GM20431 (cell line): ENCODE results near the gene SLC26A11.
"Not testable (repeated sequence)": the region's sequence is repeated elsewhere in the genome, so short reads cannot be mapped to it uniquely, and the experiment has no call there.

ENCODE experiments used
- in situ Hi-C: fragments of 300-500 bp; cut with MseI, MboI; formaldehyde crosslinking; loops from one replicate; pipeline ENCODE4 v1.15.0; 2020; ENCODE audit warnings: low sequenced_read_pairs; ENCODE audit not compliant: unreplicated experiment

SLC26A11 gene

DNA sequence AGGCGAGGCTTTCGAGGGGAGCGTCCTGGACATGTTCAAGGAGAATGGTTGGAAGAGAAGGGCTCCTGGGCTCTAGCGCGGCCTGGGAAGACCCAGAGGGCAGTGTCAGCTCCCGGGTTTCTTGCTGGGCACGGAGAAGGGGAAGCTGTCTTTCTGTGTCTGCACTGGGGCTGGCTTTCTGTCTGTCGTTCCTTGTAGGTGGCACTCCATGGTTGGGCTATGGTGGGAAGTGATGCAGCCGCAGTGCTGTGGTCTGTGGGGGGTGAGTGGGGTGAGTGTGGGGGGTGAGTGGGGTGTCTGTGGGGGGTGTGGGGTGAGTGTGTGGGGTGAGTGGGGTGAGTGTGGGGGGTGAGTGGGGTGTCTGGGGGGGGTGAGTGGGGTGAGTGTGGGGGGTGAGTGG lies 54.1 kb downstream of the SLC26A11 start:
- in situ Hi-C loops = no loop called here

DNA sequence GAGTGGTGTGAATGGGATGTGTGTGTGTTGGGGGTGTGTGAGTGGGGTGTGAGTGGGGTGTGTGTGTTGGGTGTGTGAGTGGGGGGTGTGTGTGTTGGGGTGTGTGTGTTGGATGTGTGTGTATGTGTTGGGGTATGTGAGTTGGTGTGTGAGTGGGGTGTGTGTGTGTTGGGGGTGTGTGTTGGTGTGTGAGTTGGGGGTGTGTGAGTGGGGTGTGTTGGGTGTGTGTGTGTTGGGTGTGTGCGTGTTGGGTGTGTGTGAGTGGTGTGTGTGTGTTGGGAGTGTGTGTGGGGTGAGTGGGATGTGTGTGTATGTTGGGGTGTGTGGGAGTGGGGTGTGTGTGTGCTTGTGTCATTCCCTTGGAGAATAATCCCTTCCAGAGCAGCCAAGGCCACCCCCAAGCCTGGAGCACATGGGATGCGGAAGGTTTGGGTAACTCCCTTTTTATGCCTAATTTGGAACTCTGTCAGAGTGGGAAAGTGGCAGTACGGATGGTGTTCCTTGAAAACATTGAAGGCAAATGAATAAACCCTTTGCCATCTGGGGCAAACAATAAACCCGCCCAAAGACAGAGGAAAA lies 54.7 kb downstream of the SLC26A11 start:
- in situ Hi-C loops = no loop called here

DNA sequence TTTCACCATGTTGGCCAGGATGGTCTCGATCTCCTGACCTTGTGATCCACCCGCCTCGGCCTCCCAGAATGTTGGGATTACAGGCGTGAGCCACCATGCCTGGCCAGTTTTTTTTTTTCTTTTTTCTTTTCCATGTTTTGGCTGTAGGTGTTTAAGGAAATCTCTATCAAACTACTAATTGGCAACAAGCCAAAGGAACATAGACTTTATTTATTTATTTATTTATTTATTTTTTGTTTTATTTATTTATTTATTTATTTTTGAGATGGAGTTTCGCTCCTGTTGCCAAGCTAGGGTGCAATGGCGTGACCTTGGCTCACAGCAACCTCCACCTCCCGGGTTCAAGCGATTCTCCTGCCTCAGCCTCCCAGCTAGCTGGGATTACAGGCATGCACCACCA lies 55.6 kb downstream of the SLC26A11 start:
- in situ Hi-C loops = not testable (repeated sequence)

DNA sequence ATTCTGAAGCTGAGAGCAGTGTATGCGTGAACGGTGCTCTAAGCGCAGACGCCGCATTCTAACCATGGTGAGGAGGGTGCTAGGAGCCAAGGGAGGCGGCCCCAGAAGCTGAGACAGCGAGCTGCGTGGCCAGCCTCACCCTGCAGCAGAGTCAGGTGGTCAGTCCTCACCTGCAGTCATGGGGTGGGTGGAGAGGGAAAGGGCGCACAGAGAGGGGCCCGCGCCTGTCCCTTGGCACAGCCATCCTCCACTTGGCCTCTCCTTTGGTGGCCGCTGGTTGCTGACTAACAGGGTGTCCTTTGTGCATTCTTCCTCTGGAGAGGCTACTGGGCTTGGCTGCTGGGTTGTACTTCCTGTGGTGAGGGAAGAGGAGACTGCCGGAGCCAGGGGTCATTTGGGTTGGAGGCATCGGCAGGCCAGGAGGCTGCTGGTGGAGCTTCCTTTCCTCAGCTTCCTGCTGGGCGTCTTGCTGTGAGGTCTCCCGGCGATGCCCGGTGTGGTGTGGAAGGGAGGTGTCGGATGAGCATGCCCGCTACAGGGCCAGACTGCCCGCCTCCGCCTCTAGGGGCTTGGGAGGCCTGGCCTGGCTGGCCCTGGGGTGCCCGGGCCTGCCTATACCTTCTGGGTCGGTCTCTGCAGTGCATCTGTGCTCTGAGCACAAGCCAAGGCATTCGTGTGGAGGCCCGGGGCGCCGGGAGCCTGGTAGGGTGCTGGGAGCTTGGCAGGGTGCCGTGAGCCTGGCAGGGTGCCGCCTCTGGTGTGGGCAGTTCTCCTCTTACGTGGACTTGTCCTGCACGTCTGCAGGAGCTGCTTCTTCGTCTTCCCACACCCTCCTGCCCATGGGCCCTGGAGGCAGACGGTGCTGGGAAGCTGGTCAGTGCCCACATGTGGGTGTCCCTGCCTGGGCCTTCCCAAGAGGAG lies 57.8 kb downstream of the SLC26A11 start:
- in situ Hi-C loops = no loop called here

DNA sequence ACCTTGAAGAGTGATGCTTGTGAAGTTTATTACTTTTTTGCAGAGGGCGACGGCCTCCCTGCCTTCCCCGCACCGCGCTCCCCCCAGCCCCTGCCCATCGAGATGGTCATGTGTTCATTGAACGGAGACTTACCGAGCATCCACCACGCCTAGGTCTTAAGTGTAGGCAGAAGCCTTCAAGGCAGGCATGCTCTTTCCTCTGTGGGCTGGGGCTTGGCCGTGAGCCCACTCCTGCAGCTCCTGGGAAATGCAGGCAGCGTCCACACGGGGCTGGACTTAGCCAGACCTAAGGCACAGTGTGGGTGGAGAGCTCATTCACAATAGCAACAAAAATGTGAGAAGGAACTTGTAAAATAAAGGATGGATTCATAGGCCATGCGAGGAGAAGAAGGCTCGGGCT lies 59.7 kb downstream of the SLC26A11 start:
- in situ Hi-C loops = no loop called here

DNA sequence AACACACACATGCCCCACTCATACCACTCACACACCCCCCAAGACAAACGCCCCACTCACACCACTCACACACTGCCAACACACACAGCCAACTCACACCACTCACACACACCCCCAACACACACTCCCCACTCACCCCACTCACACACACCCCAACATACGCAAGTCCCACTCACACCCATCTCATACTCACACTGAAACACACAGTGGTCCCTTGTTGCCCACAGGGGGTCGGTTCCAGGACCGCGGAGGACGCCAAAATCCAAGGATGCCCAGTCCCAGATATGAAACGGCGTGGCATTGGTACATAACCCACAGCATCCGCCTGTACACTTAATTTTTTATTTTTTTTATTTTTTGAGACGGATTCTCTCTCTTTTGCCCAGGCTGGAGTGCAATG lies 61.3 kb downstream of the SLC26A11 start:
- in situ Hi-C loops = no loop called here

DNA sequence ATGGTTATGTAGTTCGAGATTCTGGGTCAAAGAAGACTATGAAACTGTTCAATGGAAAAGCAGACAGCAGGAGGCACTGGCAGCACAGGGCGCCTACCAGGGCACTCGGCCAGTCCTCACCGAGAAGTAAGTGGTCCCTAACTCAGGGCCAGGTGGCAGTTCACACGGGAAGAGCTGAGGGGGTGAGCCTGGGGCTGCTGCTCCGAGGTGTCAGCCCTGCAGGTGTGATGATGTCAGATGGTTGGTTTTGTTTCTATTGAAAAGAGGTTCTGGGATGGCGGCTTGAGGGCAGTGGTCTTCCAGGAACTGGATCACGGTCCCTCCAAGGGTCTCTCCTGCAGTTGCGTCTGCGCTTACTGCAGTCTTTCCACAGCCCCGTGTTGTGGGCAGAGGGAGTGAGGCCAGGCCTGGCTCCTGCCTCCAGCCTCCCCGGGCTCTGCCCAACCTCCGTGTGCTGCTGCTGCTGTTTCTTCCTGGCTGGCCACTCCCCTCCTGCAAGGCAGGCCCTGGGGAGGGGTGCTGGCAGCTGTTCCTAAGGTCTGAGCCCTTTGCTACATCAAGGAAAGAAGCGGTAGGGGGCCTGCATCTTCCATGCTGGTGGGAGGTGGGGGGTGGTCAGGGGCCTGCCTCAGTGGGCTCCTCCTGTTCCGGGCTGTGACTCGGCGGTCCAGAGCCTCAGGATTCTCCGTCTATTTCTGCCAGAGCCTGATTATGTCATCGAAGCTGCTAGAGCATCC lies 63.1 kb downstream of the SLC26A11 start:
- in situ Hi-C loops = no loop called here

DNA sequence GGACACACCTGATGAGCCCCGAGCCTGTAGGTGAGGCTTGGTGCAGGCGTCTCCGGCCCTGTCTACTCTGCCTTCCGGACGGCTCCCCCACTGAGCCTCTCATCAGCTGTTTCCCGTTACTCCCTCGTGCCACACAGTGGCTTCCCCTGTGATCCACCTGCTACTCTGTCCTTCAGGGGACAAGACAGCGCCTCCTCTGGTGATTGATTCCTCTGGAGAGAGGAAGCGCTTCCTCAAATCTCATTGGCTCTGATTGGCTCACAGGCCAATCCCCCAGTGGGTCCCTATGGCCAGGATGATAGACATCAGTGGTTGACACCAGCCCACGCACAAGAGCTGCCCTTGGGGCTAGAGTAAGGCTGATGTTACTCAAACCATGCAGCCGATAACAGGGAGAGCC lies 64.4 kb downstream of the SLC26A11 start:
- in situ Hi-C loops = no loop called here

DNA sequence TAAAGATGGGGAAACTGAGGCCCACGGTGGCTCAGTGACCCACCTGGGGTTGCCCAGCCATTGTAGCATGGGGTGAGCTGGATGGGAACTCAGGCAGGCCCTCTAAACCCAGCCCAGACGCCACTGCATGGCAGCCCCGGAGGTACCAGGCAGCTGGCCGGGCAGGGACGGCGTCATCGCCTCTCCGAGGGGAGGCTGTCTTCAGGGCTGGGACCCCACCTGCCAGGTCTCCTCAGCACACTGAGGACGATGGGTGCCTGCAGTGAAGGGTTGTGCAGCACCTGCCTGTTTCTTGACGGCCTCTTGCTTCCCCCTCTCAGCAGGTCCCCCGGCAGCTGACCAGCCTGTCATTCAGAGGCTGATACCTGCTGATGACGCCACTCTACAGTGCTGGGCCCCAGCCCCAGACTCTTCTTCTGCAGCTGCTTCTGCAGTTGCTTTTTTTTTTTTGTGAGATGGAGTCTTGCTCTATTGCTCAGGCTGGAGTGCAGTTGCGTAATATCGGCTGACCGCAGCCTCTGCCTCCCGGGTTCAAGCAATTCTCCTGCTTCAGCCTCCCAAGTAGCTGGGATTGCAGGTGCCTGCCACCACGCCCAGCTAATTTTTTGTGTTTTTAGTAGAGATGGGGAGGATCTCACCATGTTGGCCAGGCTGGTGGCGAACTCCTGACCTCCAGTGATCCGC lies 65.2 kb downstream of the SLC26A11 start:
- in situ Hi-C loops = no loop called here

DNA sequence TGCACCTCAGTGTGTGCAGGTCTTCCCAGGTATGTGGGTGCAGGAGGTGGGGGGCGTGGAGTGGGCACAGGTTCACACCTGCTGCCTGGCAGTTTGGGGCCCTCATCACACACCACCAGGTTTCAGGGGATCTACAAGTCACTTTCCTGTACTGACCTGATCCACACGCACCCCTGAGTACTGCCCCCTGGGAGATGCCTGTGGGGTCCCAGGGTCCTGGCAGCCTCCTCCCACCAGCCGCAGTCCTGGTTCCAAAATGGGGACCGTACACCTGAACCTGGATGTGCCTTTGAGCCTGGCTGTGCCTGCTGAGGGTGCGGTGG lies 66.4 kb downstream of the SLC26A11 start:
- in situ Hi-C loops = no loop called here

DNA sequence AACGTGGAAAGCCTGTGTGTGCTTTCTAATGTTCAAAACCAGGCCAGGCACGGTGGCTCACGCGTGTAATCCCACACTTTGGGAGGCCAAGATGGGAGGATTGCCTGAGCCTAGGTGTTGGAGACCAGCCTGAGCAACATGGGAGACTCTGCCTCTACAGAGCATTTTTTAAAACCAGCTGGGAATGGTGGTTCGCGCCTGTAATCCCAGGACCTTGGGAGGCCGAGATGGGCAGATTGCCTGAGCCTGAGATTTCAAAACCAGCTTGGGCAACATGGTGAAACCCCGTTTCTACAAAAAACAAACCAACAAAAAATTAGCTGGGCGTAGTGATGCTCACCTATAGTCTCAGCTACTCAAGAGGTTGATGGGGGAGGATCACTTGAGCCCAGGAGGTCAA lies 66.8 kb downstream of the SLC26A11 start:
- in situ Hi-C loops = no loop called here

DNA sequence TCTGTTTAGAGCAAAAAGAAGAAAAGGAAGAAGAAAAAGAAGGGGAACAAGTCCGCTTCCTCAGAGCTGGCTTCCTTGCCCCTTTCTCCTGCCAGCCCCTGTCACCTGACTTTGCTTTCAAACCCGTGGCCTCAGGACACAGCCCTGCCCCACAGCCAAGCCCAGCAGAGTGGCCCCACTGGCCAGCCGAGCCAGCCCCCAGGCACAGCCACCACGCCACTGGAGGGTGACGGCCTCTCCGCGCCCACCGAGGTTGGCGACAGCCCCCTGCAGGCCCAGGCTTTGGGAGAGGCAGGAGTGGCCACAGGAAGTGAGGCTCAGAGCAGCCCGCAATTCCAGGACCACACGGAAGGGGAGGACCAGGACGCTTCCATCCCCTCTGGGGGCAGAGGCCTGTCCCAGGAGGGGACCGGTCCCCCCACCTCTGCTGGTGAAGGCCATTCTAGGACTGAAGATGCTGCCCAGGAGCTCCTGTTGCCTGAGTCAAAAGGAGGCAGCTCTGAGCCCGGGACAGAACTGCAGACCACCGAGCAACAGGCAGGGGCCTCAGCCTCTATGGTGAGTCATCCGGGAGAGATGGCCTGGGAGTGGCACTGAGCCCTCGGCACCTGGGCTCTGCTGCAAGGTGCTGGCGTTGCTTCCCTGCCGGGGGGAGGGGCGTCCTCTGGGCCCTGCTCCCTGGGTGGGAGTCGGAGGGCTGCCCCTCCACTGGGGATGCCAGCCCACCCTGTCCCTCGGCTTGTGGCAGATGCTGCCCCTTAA lies 67.8 kb downstream of the SLC26A11 start:
- in situ Hi-C loops = no loop called here

DNA sequence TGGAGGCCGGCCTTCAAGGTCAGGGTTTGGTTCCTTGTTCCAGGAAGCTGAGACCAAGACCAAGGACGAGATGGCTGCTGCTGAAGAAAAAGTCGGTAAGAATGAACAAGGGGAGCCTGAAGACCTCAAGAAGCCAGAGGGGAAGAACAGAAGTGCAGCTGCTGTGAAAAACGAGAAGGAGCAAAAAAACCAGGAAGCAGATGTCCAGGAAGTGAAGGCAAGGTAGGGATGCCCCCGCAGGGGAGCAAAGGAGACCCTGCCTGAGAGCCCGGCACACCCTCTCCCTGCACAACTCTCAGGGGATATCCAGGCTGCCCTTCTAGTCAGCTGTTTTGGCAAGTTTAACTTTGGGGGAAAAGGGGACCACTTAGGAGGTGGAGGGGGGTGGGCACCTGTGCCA lies 69.4 kb downstream of the SLC26A11 start:
- in situ Hi-C loops = no loop called here

DNA sequence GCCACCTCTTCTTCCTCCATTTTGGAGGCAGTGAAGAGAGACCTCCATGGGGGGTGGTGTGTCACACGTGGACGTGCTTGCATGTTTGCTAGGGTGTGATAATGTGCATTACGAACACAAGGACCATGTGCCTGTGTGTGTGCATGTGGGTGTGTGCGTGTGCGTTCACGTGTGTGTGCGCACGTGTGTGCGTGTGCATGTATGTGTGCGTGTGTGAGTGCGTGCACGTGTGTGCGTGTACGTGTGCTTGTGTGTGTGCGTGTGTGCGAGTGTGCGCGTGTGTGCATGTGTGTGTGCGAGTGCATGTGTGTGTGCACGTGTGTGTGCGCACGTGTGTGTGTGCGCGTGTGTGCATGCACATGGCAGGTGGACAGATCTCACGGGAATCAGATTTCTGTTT lies 69.9 kb downstream of the SLC26A11 start:
- in situ Hi-C loops = no loop called here

DNA sequence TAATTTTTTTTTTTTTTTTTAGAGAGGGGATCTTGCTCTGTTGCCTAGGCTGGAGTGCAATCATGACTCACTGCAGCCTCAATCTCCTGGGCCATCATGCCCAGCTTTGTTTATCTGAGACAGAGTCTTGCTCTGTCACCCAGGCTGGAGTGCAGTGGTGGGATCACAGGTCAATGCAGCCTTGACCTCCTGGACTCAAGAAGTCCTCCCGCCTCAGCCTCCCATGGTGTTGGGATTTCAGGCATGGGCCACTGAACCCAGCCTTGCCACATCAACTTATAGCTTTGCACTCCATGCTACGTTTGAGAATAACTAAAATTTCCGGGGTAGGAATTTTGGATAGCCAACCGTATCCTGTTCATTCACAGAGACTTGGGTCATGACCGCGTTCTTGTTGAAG lies 71.0 kb downstream of the SLC26A11 start:
- in situ Hi-C loops = no loop called here

DNA sequence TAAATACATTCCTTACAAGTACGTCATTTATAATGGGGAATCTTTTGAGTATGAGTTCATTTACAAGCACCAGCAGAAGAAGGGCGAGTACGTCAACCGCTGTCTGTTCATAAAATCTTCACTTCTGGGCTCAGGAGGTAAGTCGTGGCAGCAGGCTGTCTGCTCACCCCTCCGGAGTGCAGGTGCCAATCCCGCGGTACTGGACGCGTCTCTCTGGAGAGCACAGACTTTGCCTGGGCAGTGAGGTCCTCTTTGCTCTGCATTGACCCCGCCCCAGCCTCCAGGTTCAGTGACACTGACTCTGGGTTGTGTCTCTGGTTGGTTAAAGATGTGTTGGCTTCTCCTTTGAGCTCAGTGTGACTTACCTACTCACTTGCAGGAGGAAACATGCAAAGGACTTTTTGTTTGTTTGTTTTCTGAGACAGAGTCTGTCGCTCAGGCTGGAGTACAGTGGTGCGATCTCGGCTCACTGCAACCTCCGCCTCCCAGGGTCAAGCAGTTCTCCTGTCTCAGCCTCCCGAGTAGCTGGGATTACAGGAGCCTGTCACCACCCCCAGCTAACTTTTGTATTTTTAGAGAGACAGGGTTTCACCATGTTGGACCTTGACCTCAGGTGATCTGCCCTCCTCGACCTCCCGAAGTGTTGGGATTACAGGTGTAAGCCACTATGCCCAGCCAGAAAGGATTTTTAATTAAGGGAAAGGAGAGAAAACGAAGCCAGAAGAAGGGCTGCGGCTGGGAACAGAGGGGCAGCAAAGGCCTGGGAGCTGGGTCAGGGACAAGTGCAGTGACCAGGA lies 71.7 kb downstream of the SLC26A11 start:
- in situ Hi-C loops = no loop called here

DNA sequence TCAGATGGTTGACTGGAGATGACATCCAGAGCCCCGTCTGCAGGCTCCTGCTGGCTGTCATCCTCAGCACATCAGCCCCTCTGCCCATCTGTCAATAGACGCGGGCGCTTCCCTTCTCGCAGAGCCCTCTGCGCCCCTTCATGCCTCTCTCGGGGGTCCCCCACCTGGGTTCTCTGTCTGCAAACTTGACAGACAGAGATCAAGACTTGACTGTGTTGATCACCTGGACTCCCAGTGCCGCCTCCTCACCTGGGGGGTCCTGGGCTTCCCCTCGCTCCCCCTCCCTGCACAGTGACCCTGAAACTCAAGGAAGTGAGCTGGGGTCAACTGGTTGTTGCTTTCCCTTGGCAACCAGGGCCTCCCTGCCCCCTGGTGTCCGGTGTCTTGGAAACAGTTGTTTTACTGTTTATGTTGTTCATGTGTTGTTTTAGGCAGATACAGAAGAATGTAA lies 72.3 kb downstream of the SLC26A11 start:
- in situ Hi-C loops = no loop called here

DNA sequence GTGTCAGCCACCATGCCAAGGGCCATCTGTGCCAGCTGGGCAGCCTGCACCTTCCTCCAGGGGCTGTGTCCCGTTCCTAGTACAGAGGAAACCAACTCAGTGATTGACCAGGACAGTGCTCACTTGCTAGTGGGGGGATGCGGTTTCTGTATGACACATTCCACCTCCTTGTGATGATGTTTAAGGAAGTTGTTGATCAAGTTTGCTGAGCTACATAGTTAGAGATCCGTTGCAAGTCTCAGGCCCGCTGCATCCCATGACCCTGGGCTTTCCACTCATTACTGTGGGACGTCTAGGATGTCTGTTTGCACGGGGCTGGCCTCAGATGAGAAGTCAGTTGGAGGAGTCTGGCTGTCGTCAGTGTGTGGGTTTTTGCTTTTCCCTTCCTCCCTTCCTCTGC lies 74.0 kb downstream of the SLC26A11 start:
- in situ Hi-C loops = no loop called here

DNA sequence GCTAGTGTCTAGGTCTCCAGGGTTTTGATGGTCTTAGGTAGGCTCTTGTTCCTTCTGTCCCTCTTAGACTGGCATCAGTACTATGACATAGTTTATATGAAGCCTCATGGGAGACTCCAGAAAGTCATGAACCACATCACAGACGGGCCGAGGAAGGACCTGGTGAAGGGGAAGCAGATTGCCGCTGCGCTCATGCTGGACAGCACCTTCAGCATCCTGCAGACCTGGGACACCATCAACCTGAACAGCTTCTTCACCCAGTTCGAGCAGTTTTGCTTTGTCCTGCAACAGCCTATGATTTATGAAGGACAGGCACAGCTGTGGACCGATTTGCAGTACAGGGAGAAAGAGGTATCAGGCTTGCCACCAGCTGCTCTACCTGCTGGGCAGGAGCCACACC lies 74.4 kb downstream of the SLC26A11 start:
- in situ Hi-C loops = no loop called here
